GM18499 (cell line): ENCODE results near the gene UBE2U.
"Not testable (repeated sequence)": the region's sequence is repeated elsewhere in the genome, so short reads cannot be mapped to it uniquely, and the experiment has no call there.

ENCODE experiments used
- ATAC-seq: cut with Tn5 transposase; IDR thresholded peaks from one replicate; pipeline ENCODE4 v1.9.1; 2021; ENCODE audit warnings: moderate number of reproducible peaks; ENCODE audit not compliant: insufficient read depth, unreplicated experiment

The UBE2U gene

GRCh38 chr1:64235910-64236309, 32.5 kb downstream of the UBE2U start:
- no peak for ATAC-seq

- no peak for ATAC-seq
Observed at GRCh38 chr1:64236541-64236954, 33.1 kb downstream of the UBE2U start.

GRCh38 chr1:64239519-64239918, 36.1 kb downstream of the UBE2U start:
- ATAC-seq, result not testable (repeated sequence)

GRCh38 chr1:64240206-64240605, 36.8 kb downstream of the UBE2U start:
- ATAC-seq, result no peak

GRCh38 chr1:64241069-64241468, 37.6 kb downstream of the UBE2U start:
- ATAC-seq, result no peak

- no peak for ATAC-seq
Observed at GRCh38 chr1:64242895-64243756, 39.7 kb downstream of the UBE2U start.

GRCh38 chr1:64243757-64244080, 40.3 kb downstream of the UBE2U start:
- ATAC-seq, result no peak

GRCh38 chr1:64245495-64245894, 42.1 kb downstream of the UBE2U start:
- ATAC-seq, result no peak

GRCh38 chr1:64246294-64246917, 43.0 kb downstream of the UBE2U start:
- no peak for ATAC-seq

GRCh38 chr1:64248065-64248464, 44.6 kb downstream of the UBE2U start:
- no peak for ATAC-seq

- not testable (repeated sequence) for ATAC-seq
Observed at GRCh38 chr1:64250472-64250871, 47.0 kb downstream of the UBE2U start.

- ATAC-seq, result no peak
Observed at GRCh38 chr1:64251971-64252370, 48.5 kb downstream of the UBE2U start.

GRCh38 chr1:64257233-64257632, 53.8 kb downstream of the UBE2U start:
- ATAC-seq, result not testable (repeated sequence)

- not testable (repeated sequence) for ATAC-seq
Observed at GRCh38 chr1:64258444-64258843, 55.0 kb downstream of the UBE2U start.

GRCh38 chr1:64263335-64263734, 59.9 kb downstream of the UBE2U start:
- ATAC-seq, result no peak

- ATAC-seq, result no peak
Observed at GRCh38 chr1:64263856-64264255, 60.4 kb downstream of the UBE2U start.

- ATAC-seq, result no peak
Observed at GRCh38 chr1:64265141-64265540, 61.7 kb downstream of the UBE2U start.

- no peak for ATAC-seq
Observed at GRCh38 chr1:64266991-64267390, 63.6 kb downstream of the UBE2U start.

GRCh38 chr1:64268653-64269557, 65.5 kb downstream of the UBE2U start:
- ATAC-seq, result no peak

GRCh38 chr1:64269558-64269884, 66.1 kb downstream of the UBE2U start:
- no peak for ATAC-seq

- no peak for ATAC-seq
Observed at GRCh38 chr1:64280001-64280400, 76.6 kb downstream of the UBE2U start.
